ENCODE results near the gene CPD.

DNA sequence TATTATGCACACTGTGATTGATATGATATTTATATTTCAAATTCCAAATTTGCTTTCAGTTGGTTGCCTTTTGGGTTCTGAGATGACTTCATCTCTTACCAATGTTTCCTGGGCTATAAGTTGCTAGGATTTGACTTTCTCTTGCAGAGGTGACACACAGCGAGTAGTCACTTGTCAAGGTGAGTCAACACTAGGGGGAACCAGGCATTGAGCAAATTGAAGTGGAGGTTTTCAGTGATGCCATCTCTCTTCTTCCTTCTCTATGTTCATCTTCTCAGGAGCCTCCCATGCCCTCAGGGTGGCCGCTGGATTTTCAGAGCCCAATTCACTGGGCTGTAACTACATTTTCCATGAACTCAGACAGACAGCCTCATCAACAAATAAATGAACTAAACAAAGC is 6.0 kb upstream of the CPD start:
- TF ChIP-seq, protein P1, sequence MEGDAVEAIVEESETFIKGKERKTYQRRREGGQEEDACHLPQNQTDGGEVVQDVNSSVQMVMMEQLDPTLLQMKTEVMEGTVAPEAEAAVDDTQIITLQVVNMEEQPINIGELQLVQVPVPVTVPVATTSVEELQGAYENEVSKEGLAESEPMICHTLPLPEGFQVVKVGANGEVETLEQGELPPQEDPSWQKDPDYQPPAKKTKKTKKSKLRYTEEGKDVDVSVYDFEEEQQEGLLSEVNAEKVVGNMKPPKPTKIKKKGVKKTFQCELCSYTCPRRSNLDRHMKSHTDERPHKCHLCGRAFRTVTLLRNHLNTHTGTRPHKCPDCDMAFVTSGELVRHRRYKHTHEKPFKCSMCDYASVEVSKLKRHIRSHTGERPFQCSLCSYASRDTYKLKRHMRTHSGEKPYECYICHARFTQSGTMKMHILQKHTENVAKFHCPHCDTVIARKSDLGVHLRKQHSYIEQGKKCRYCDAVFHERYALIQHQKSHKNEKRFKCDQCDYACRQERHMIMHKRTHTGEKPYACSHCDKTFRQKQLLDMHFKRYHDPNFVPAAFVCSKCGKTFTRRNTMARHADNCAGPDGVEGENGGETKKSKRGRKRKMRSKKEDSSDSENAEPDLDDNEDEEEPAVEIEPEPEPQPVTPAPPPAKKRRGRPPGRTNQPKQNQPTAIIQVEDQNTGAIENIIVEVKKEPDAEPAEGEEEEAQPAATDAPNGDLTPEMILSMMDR (IDR thresholded peaks at IDR 0.05 in 4 of 5, conservative IDR thresholded peaks at IDR 0.05 in 1 of 5) = no peak
- TF ChIP-seq POLR2A (IDR thresholded peaks at IDR 0.05) = no peak

Data from gastrocnemius medialis (tissue), 4 donors.